COR-L47 (cell line): ENCODE measurements around the gene MAPKAPK3.

Source experiments
- DNase-seq: peaks from one replicate; lab custom pipeline; 2025; lab: John Stamatoyannopoulos, UW

The MAPKAPK3 gene

GRCh38 chr3:50689558-50689957, 72.6 kb downstream of the MAPKAPK3 start:
- no peak for DNase-seq

GRCh38 chr3:50695031-50695430, 78.1 kb downstream of the MAPKAPK3 start:
- DNase-seq: no peak

- DNase-seq: no peak
Observed at GRCh38 chr3:50696276-50696675, 79.3 kb downstream of the MAPKAPK3 start.

- DNase-seq: no peak
Observed at GRCh38 chr3:50698269-50698668, 81.3 kb downstream of the MAPKAPK3 start.
